GM18870 (cell line): ENCODE results near the gene COG1.
A peak's percentile ranks its signal among the peaks of the same experiment; 100 is the strongest.
"Not testable (repeated sequence)": the region's sequence is repeated elsewhere in the genome, so short reads cannot be mapped to it uniquely, and the experiment has no call there.

Experiments used
- ATAC-seq: cut with Tn5 transposase; IDR thresholded peaks from one replicate; pipeline ENCODE4 v1.9.1; 2021; ENCODE audit warnings: moderate library complexity; ENCODE audit not compliant: unreplicated experiment

COG1 gene, protein sequence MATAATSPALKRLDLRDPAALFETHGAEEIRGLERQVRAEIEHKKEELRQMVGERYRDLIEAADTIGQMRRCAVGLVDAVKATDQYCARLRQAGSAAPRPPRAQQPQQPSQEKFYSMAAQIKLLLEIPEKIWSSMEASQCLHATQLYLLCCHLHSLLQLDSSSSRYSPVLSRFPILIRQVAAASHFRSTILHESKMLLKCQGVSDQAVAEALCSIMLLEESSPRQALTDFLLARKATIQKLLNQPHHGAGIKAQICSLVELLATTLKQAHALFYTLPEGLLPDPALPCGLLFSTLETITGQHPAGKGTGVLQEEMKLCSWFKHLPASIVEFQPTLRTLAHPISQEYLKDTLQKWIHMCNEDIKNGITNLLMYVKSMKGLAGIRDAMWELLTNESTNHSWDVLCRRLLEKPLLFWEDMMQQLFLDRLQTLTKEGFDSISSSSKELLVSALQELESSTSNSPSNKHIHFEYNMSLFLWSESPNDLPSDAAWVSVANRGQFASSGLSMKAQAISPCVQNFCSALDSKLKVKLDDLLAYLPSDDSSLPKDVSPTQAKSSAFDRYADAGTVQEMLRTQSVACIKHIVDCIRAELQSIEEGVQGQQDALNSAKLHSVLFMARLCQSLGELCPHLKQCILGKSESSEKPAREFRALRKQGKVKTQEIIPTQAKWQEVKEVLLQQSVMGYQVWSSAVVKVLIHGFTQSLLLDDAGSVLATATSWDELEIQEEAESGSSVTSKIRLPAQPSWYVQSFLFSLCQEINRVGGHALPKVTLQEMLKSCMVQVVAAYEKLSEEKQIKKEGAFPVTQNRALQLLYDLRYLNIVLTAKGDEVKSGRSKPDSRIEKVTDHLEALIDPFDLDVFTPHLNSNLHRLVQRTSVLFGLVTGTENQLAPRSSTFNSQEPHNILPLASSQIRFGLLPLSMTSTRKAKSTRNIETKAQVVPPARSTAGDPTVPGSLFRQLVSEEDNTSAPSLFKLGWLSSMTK

DNA sequence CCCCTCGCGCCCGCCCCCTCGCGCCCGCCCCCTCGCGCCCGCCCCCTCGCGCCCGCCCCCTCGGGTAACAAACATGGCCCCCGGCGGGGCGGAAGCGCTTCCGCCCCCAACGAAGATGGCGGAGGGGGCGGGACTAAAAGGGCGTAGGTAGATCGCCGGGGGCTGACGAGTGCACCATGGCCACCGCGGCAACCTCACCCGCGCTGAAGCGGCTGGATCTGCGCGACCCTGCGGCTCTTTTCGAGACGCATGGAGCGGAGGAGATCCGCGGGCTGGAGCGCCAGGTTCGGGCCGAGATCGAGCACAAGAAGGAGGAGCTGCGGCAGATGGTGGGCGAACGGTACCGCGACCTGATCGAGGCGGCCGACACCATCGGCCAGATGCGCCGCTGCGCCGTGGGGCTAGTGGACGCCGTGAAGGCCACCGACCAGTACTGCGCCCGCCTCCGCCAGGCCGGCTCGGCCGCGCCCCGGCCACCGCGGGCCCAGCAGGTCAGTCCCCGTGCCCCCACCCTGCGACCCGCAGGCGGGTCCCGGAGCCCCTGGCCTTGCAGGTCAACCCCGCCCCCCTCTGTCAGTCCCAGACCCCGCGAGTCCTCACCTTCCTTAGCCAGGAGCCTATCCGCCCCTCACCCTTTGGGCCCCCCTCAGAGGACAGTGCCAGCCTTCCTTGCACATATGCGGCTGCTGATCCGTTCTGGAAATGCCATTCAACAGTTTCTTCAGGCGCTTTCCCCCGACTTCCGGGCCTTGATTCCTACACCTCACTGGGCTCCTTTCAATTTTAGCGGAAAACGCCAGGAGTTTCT lies at the start of gene COG1:
COG1 (plus strand) TSS at position 162 of the 808 bp plus-strand sequence; CDS start at position 177, 15 bp downstream.
- peak; percentile 39 for ATAC-seq

DNA sequence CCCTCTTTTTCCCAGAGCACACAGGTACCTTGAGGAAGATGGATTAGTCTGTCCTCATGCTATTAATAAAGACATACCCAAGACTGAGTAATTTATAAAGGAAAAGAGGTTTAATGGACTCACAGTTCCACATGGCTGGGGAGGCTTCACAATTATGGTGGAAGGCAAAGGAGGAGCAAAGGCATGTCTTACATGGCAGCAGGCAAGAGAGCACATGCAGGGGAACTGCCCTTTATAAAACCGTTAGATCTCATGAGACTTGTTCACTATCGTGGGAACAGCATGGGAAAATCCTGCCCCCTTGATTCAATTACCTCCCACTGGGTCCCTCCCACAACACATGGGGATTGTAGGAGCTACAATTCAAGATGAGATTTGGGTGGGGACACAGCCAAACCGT lies 48.6 kb upstream of the COG1 start:
- not testable (repeated sequence) for ATAC-seq

DNA sequence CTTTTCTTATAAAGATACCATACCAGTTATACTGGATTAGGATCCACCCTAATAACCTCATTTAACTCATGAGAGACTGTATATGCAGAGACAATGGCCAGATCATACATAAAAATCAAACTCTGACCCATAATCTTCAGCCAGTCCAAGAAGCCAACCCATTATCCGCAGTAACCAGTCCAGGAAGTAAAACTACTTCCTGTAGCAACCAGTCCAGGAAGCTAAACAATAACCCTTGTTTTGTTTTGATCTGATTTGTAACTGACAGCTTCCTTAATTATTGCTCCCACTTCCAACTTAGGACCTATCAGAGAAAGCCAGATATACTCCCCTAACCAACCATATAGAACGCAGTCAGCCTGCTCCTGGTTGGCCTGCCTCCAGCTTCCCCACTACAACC lies 47.2 kb upstream of the COG1 start:
- ATAC-seq: no peak

DNA sequence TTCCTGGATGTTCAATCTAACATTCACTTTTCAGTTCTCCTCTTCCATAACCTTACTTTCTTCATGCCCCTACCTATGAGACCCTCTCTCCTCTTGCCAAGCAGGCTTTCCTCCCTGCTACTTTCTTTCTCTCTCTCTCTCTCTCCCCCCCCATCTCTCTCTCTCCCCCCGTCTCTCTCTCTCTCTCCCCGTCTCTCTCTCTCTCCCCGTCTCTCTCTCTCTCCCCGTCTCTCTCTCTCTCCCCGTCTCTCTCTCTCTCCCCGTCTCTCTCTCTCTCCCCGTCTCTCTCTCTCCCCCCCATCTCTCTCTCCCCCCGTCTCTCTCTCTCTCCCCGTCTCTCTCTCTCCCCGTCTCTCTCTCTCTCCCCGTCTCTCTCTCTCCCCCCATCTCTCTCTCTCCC lies 45.1 kb upstream of the COG1 start:
- not testable (repeated sequence) for ATAC-seq

DNA sequence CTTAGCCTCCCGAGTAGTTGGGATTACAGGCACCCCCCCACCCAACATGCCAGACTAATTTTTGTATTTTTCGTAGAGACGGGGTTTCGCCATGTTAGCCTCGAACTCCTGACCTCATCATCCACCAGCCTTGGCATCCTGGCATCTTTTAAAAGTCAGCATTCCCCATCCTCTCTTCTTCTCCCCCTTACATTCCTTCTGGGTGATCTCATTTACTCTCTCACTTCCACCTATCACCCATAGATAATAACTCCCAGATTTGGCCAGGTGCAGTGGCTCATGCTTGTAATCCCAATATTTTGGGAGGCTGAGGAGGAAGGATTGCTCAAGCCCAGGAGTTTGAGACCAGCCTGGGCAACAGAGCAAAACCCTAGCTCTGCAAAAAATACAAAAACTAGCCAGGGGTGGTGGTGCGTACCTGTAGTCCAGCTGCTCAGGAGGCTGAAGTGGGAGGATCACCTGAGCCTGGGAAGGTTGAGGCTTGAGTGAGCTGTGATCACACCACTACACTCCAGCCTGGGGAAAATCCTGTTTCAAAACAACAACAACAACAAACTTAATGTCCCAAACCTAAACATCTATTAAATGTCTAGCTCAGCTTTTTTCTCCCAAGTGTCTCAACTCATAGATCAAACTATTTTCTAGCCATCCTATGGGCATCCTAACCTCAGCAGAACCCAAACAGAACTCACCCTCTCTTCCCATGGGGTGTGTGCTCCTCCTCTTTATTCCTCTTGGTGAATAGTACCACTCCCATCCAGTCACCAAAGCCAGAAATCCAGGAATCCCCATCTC lies 44.1 kb upstream of the COG1 start:
- no peak for ATAC-seq

DNA sequence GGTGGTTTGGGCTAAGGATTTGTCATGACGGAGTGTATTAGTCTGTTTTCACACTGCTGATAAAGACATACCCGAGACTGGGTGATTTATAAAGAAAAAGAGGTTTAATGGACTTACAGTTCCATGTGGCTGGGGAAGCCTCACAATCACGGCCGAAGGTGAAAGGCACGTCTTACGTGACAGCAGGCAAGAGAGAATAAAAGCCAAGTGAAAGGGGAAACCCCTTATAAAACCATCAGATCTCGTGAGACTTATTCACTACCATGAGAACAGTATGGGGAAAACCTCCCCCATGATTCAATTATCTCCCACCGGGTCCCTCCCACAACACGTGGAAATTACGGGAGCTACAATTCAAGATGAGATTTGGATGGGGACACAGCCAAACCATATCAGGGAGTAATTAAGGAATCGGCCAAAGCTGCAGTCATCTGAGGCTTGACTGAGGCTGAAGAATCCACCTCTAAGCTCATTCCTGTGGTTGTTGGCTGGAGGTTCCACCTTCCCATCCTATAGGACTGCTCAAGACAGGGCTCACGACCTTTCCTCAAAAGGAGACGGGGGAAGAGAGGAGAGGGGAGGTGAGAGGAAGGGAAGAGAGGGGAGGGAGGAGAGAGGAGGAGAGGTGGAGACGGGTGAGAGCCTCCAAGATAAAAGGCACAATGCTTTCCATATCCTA lies 42.1 kb upstream of the COG1 start:
- not testable (repeated sequence) for ATAC-seq

DNA sequence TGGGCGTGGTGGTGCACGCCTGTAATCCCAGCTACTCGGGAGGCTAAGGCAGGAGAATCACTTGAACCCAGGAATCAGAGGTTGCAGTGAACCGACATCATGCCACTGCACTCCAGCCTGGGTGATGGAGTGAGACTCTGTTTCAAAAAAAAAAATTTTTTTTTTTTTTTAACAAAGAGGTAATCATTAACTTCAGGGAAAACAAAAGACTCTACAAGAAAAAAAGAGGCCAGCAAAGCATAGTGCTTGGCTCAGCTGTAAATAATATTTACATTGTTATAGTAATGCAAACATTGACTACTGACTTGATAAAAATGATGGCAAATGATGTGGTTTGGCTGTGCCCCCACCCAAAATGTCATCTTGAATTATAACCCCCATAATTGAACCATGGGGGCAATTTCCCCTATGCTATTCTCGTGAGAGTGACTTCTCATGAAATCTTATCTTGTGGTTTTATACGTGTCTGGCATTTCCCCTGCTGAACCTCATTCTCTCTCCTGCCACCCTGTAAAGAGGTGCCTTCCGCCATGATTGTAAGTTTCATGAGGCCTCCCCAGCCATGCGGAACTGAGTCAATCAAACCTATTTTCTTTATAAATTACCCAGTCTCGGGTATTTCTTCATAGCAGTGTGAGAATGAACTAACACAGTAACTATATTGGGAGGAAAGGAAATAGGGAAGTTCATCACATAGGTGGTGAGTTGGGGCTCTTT lies 40.8 kb upstream of the COG1 start:
- no peak for ATAC-seq

DNA sequence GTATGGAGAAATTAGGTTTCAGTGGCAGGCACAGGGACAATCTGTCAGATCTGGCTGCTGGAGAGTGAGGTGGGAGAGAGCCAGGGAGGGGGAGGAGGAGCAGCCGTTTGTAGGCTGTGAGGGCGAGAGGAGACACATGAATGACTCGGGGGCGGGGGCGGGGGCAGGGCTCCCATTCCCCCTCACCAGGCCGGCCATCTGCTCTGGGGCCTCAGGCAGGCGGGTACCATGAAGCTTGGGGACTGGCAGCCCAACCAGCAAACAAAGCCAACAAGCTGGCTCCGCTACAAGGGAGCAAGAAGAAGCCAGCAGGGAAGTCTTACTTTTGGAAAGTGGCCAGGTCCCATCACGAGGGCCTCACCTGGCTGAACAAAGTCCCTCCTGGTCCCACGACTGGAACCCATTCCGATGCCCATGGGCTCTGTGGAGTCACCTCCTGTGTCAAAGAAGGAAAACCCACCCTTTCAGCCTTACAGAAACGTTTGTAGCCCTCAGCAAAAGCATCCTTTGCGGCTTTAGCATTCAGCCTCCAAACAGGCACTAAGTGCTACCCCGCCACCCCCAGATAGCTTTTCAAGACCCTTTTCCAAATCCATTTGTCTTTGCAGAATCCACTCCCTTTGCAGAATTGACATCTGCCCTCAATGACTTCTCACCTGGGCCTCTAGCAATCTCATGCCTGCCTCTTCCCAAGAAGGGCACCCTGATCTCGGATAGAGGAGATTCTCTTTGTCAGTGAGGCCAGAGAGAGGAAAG lies 37.3 kb upstream of the COG1 start:
- peak; percentile 12 for ATAC-seq

DNA sequence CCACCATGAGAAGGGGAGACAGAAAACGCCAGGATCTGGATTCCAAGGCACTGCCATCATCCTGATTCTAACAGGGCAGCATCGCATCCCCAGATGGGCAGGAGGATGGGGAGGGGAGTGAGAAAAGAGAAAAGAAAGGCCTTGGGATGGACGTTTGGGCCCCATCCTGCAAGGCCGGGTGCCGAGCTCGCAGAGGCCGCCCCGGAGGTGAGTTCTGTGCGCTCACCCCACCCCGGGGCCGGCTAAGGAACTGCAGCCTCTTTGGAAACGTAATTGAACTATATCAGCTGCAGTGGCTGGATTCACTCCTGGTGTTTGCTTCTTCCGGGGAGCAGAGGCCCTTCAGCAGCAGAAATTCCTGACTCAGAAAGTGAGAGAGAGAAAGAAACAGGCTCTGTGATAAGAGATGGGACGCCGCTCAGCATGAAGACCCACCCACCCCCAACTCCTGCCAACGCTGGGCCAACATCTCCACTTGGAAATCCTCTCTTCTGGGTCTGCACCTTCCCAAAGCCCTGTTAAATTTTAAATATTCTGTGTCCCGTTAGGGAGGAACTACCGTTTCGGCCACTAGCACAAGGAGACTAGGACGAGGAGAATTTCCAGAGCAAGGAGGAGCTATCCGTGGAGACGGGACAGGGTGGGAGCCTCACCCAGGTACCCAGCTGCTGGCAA lies 36.6 kb upstream of the COG1 start:
- ATAC-seq: peak; percentile 66

DNA sequence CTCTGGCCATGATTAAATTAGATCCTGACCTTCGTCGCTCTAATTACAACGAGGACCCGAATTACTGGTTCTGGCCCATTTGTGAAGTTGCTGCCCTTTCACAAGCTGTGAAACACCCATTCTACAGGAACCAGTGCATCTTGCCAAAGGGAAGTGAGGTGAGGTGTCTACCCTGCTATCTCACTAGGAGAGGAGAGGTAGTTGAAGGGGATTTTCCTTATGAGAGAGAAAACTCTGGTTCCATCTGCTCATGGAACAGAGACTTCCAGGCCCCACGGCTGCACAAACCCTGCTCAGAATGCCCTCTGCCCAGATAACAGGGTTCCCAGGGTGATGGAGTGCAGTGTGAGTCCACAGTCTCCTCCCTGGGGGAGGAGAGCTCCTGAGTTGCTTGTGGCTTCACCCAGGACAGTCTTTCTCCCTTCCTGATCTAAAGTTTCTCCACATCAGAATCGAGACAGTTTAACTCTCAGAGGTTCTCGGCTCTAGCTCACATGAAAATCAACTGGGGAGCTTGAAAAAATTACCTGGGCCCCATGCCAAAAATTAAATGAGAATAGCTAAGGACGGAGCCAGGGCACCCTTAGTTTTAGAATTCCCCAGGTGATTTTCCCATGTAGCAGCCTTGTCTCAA lies 35.9 kb upstream of the COG1 start:
- ATAC-seq: no peak

DNA sequence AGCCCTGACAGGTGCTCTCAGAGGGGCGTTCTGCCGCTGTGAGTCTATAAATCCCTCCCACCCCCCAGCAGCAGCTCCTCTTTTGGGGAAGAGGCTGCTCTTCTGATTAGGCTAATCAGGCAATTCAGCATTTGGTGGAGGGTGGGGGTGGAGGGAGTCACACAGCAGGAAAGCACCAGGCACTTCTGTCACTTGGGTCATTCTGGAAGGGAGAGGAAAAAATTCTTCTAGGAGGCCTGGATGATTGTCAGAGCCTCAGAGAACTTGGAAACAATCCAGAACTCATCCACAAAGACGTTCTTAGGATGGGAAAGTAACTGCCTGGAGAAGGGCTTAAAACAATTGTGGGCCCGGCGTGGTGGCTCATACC lies 35.3 kb upstream of the COG1 start:
- ATAC-seq: no peak

DNA sequence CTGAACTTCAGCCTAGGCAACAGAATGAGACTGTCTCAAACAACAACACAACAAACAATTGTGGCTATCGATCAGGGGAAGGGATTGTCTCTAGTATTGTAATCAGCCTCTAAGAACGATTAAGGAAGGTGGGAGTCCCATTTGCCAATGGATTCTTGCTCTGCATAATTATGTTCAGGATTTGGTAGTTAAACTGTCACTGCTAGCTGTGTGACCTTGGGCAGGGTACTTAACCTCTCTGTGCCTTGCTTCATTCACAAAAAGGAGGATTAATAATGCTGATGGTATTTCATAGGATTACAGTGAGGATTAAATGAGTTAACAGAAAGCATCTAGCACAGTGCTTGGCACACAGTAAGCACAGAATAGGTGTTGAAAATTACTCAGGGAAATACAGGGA lies 34.7 kb upstream of the COG1 start:
- ATAC-seq: no peak

DNA sequence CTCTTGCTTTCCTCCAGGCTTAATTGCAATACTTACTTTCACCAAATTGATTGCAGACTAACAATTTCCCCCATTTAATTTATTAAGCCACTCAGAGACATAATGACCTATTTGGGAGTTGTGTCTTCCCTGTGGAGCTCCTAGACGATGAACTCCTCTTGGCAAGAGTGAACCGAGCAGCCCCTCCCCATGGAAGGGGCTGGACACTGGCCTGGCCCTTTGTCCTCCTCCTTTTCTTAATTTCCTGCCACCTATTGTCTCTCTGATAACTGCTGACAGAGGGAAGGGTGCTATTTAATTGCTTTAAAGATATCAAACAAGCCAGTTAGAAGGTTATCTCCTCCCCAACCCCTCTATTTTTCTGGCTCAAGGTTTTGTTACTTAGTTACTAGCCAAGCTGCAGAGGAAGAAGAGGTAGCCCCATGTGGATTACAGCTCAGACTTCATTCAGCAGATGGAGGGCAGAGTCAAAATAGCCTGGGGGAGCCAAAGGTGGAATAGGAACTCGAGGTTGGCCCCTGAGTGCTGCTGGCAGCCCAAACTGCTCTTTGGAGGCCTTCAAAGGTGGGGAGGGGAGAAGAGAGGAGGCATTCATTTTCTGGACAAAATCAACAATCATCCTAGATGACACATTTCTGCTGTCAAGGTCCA lies 31.8 kb upstream of the COG1 start:
- ATAC-seq: no peak

DNA sequence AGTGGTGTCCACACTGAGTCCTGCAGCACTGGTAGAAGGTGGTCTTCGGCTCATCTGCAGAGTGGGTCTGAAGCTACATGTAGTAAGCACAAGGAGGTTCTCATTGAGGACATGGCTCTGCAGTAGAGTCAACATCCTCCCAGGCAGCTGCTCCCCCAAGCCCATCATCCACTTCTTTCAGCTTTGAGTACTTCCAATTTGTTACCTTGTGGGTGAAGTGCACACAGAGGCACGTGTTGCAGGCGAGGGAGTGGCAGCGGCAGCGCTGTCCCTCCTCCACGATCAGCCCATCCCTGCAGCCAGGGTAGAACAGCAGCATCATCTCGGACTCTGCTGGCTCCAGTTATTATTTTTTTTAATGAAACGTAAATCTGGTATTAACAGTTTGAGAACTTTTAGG lies 29.8 kb upstream of the COG1 start:
- no peak for ATAC-seq

DNA sequence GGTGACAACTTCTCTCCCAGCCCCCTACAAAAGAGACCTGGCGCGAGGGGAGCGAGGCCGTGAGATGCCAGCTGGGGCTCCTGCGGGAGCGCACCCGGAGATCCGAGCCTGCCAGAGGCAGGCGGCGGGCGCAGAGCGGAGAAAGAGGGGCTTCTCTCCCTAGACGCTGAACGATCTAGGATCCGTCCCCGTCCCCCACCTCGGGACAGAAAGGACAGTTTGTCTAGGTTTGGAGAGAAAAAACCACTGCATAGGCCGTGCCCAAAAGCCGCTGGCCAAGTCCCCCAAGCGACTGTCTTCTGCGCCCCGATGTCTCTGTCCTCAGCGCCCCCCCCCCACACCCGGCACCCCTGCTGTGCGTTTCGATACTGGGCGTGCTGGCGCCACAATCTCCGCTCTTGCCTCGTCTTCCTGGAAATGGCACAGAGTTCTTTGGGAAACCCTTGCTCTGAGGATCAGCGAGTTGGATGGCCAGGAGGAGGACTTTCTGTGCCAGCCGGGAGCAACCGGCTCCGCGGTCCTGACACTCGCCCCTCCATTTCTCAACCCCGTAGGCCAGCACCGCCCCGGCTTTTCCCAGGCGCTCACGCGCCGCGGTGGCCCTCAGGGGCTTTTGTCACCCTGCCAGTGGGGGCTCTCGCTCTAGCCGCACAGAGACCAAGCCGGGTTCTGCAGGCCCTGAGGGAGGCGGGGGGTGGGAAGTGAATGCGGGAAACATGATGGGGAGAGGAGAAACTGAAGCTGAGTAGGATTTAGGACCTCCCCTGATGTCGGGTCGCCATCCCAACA lies 27.0 kb upstream of the COG1 start:
- ATAC-seq: no peak
